ENCODE data around the gene ZBTB34. TPM values are rescaled to one million over a fixed set of nuclear protein-coding genes. Genes with fewer than 3 reads are reported as not detected.

Gene ZBTB34
- total RNA-seq, 4 donors from 2014 or later: 12.0 to 13.8 (median 13.1) TPM

- no peak for DNase-seq (ENCODE audit: low spot score in 2 of 2)
- intact Hi-C loops (cut with DNase I; ENCODE audit: low total_unique reads): no loop called here
- 51 to 58% methylated on average over 7 of the region's 7 CpGs for WGBS, 2 donors
- no peak for TF ChIP-seq CTCF (IDR thresholded peaks at IDR 0.05)
- no peak for TF ChIP-seq POLR2A (IDR thresholded peaks at IDR 0.05)
- no peak overlapping the region for H3K4me3 ChIP-seq (ENCODE audit: low read depth, poor library complexity, severe bottlenecking)
These were observed 22.2 kb upstream of the ZBTB34 start for GRCh38 chr9:126838055-126838811.

- intact Hi-C loops (cut with DNase I; ENCODE audit: low total_unique reads): no loop called here
- no peak for DNase-seq (ENCODE audit: low spot score in 2 of 2)
- 71 to 72% methylated on average over 12 of the region's 12 CpGs for WGBS, 2 donors
- TF ChIP-seq CTCF (IDR thresholded peaks at IDR 0.05) (no peak), POLR2A (IDR thresholded peaks at IDR 0.05) (no peak)
- no peak overlapping the region for H3K4me3 ChIP-seq (ENCODE audit: low read depth, poor library complexity, severe bottlenecking)
These were observed 21.5 kb upstream of the ZBTB34 start for GRCh38 chr9:126838895-126839294.

- WGBS, 2 donors: 79 to 82% methylated on average over 8 of the region's 8 CpGs
- intact Hi-C loops (cut with DNase I; ENCODE audit: low total_unique reads): no loop called here
- TF ChIP-seq POLR2A (IDR thresholded peaks at IDR 0.05) (no peak), CTCF (IDR thresholded peaks at IDR 0.05) (no peak)
- H3K4me3 ChIP-seq (ENCODE audit: low read depth, poor library complexity, severe bottlenecking): no peak overlapping the region
- no peak for DNase-seq (ENCODE audit: low spot score in 2 of 2)
These were observed 21.1 kb upstream of the ZBTB34 start for GRCh38 chr9:126839301-126839700.

- H3K4me3 ChIP-seq (ENCODE audit: low read depth, poor library complexity, severe bottlenecking): no peak overlapping the region
- no peak for TF ChIP-seq POLR2A (IDR thresholded peaks at IDR 0.05)
- TF ChIP-seq CTCF (IDR thresholded peaks at IDR 0.05): no peak
- no peak for DNase-seq (ENCODE audit: low spot score in 2 of 2)
- WGBS, 2 donors: 91 to 93% methylated on average over 13 of the region's 13 CpGs
- intact Hi-C loops (cut with DNase I; ENCODE audit: low total_unique reads): no loop called here
These were observed 18.1 kb upstream of the ZBTB34 start for GRCh38 chr9:126842220-126842842.

- no peak for DNase-seq (ENCODE audit: low spot score in 2 of 2)
- no peak overlapping the region for H3K4me3 ChIP-seq (ENCODE audit: low read depth, poor library complexity, severe bottlenecking)
- 64 to 69% methylated on average over 10 of the region's 10 CpGs for WGBS, 2 donors
- intact Hi-C loops (cut with DNase I; ENCODE audit: low total_unique reads): no loop called here
- TF ChIP-seq POLR2A (IDR thresholded peaks at IDR 0.05) (no peak), CTCF (IDR thresholded peaks at IDR 0.05) (no peak)
These were observed 17.3 kb upstream of the ZBTB34 start for GRCh38 chr9:126842977-126843799.
